GM18520 (cell line): ENCODE data around the gene CASZ1.

Experiments used
- ATAC-seq: cut with Tn5 transposase; IDR thresholded peaks from one replicate; pipeline ENCODE4 v1.9.1; 2021; ENCODE audit not compliant: unreplicated experiment

CASZ1 gene

GRCh38 chr1:10674700-10675609 is 121.5 kb downstream of the CASZ1 start:
- ATAC-seq: no peak

GRCh38 chr1:10674222-10674621 is 122.2 kb downstream of the CASZ1 start:
- ATAC-seq: no peak

- no peak for ATAC-seq
Measured at GRCh38 chr1:10673109-10673711, 123.2 kb downstream of the CASZ1 start.

- no peak for ATAC-seq
Measured at GRCh38 chr1:10672343-10673050, 123.9 kb downstream of the CASZ1 start.

GRCh38 chr1:10671622-10672342 is 124.7 kb downstream of the CASZ1 start:
- no peak for ATAC-seq

- ATAC-seq: no peak
Measured at GRCh38 chr1:10671090-10671489, 125.4 kb downstream of the CASZ1 start.

- ATAC-seq: no peak
Measured at GRCh38 chr1:10670190-10670589, 126.3 kb downstream of the CASZ1 start.

GRCh38 chr1:10669570-10669969 is 126.9 kb downstream of the CASZ1 start:
- no peak for ATAC-seq

- ATAC-seq: no peak
Measured at GRCh38 chr1:10667861-10668761, 128.3 kb downstream of the CASZ1 start.

GRCh38 chr1:10665930-10666850 is 130.3 kb downstream of the CASZ1 start:
- ATAC-seq: no peak

GRCh38 chr1:10665226-10665625 is 131.2 kb downstream of the CASZ1 start:
- ATAC-seq: no peak

- ATAC-seq: no peak
Measured at GRCh38 chr1:10664251-10664650, 132.2 kb downstream of the CASZ1 start.

- no peak for ATAC-seq
Measured at GRCh38 chr1:10663678-10664035, 132.8 kb downstream of the CASZ1 start.

- ATAC-seq: no peak
Measured at GRCh38 chr1:10662824-10663677, 133.4 kb downstream of the CASZ1 start.

- no peak for ATAC-seq
Measured at GRCh38 chr1:10662090-10662688, 134.3 kb downstream of the CASZ1 start.

- no peak for ATAC-seq
Measured at GRCh38 chr1:10661453-10661852, 135.0 kb downstream of the CASZ1 start.

- no peak for ATAC-seq
Measured at GRCh38 chr1:10659646-10660540, 136.6 kb downstream of the CASZ1 start.
